ENCODE results near the gene ADAP1. TPM values are rescaled to one million over a fixed set of nuclear protein-coding genes. Genes with fewer than 3 reads are reported as not detected.

Gene ADAP1
- total and polyA plus RNA-seq, 2 of the 8 experiments (the other 6 are each of a cell fraction or from before 2014, with no cell fraction given), result 5.8 to 6.1 TPM

GRCh38 chr7:873367-874002 is 81.0 kb downstream of the ADAP1 start:
- peaks cover 4 to 7% of the 10 kb centered on the region in 2 experiments for H4K20me1 ChIP-seq (replicated peaks in 1 of 2; ENCODE audit: control insufficient read depth in 1 of 2, insufficient read depth in 2 of 2, low read length in 2 of 2)
- H3K18ac ChIP-seq (ENCODE audit: extremely low read depth, low read length), result peak overlapping the region; percentile 51
- ChIA-PET CTCF (ENCODE audit: partially characterized antibody) (interaction anchor here (0.6 to 4.7 kb wide), 31 partner anchors 10 to 698 kb away, joined by 3 to 38 read pairs (median 3); partner anchors contain the start of gene SUN1), POLR2A (ENCODE audit: partially characterized antibody) (interaction anchor here (0.9 to 1.0 kb wide), 2 partner anchors 25 to 56 kb away, joined by 3 read pairs; no protein-coding TSS in a partner anchor)
- no peak overlapping the region for H2AK5ac ChIP-seq (ENCODE audit: low read depth, low read length)
- H3K36me3 ChIP-seq (ENCODE audit: control insufficient read depth in 2 of 4, insufficient read depth in 4 of 4, low read length in 3 of 4), result peaks cover 0 to 38% (median 24%) of the 10 kb centered on the region in 4 experiments; a peak in 7 of 8 replicates
- no peak overlapping the region for H3K23ac ChIP-seq (ENCODE audit: insufficient read length)
- no peak overlapping the region for H4K5ac ChIP-seq (ENCODE audit: insufficient read length, low read depth, low read length)
- no peaks in the 10 kb centered on the region; the same call in 1 of the 2 replicates for H3K79me1 ChIP-seq (ENCODE audit: low read depth, low read length)
- H3K23me2 ChIP-seq (ENCODE audit: low read depth, low read length), result peaks cover 5% of the 10 kb centered on the region; the same call in 1 of the 2 replicates
- H3K9ac ChIP-seq (replicated peaks in 1 of 4; ENCODE audit: extremely low read depth in 1 of 4, low read depth in 3 of 4, low read length in 3 of 4), result peak overlapping the region in 1 of 4 experiments; percentile 25; a peak in 3 of 7 replicates
- H2BK20ac ChIP-seq (ENCODE audit: low read length), result no peak overlapping the region
- no peak overlapping the region for H3K4me3 ChIP-seq (ENCODE audit: extremely low read depth in 1 of 4, insufficient read depth in 2 of 4, low read depth in 3 of 4, low read length in 4 of 4)
- no peak overlapping the region for H2BK120ac ChIP-seq (replicated peaks; ENCODE audit: low read depth, low read length)
- H3K4me1 ChIP-seq (replicated peaks in 1 of 4; ENCODE audit: control insufficient read depth in 3 of 4, insufficient read depth in 4 of 4, low read length in 3 of 4), result peaks cover 0 to 5% (median 0%) of the 10 kb centered on the region in 4 experiments; a peak in 5 of 7 replicates
- no peaks in the 10 kb centered on the region; a peak in 1 of 4 replicates for H3K9me3 ChIP-seq (ENCODE audit: insufficient read depth in 2 of 2, low read depth in 1 of 2, low read length in 1 of 2)
- no peak overlapping the region for H3K27ac ChIP-seq (ENCODE audit: low read depth, low read length)
- H4K91ac ChIP-seq (replicated peaks; ENCODE audit: insufficient read length, low read length), result peak overlapping the region; percentile 45
- H3K4ac ChIP-seq (replicated peaks; ENCODE audit: insufficient read length, low read depth, low read length), result peak overlapping the region; percentile 24
- DNase-seq (ENCODE audit: low read depth in 1 of 2, low spot score in 2 of 2) (peak; percentile 71 to 82), FAIRE-seq (peak; percentile 79)
- H3K14ac ChIP-seq (ENCODE audit: insufficient read length), result no peak overlapping the region
- H2BK15ac ChIP-seq (ENCODE audit: low read length), result no peak overlapping the region; the same call in 1 of the 2 replicates
- WGBS, 2 experiments (ENCODE audit: extremely low coverage in 1 of 2, insufficient coverage in 1 of 2, insufficient read length in 1 of 2, insufficient replicate concordance in 2 of 2, low coverage in 1 of 2, low lambda C conversion rate in 2 of 2, missing lambda C conversion rate in 1 of 2), result 45% methylated on average over 18 of the region's 18 CpGs; no CpG with 5 or more reads in 1 of the 2 experiments
- H2AFZ ChIP-seq (ENCODE audit: low read length), result no peak overlapping the region
- no peak overlapping the region; the same call in 1 of the 2 replicates for H2BK5ac ChIP-seq (ENCODE audit: low read depth, low read length)
- no peak overlapping the region for H3K56ac ChIP-seq (replicated peaks; ENCODE audit: insufficient read length, low read depth, low read length)
- peaks cover 5 to 13% of the 10 kb centered on the region in 2 experiments for H3K79me2 ChIP-seq (ENCODE audit: control insufficient read depth in 1 of 2, insufficient read depth in 2 of 2, low read length in 2 of 2)
- H3K4me2 ChIP-seq (ENCODE audit: insufficient read depth in 1 of 2, low read depth in 2 of 2, low read length in 2 of 2), result no peak overlapping the region
- H3K27me3 ChIP-seq (replicated peaks in 1 of 4; ENCODE audit: control insufficient read depth in 3 of 4, extremely low read depth in 1 of 4, insufficient read depth in 3 of 4, low read length in 3 of 4), result no peaks in the 10 kb centered on the region
- H2BK12ac ChIP-seq (ENCODE audit: low read depth, low read length), result peak overlapping the region; percentile 45; the same call in 1 of the 2 replicates
- no peak overlapping the region for H4K8ac ChIP-seq (ENCODE audit: extremely low read depth, insufficient read depth, low read length)
- TF ChIP-seq BACH1 (IDR thresholded peaks at IDR 0.05; ENCODE audit: low read length), result no peak
- TF ChIP-seq ATF3 (IDR thresholded peaks at IDR 0.05; ENCODE audit: insufficient read depth, low read depth, low read length), result 0 out of 2 replicates have a peak, but pooled peaks have one; percentile 45
- TF ChIP-seq POLR2AphosphoS5 (IDR thresholded peaks at IDR 0.05; ENCODE audit: low read depth, low read length), result peak; percentile 51; the same call in 1 of the 2 replicates
- peak; percentile 39; the same call in 1 of the 2 replicates for TF ChIP-seq TBP (IDR thresholded peaks at IDR 0.05; ENCODE audit: low read depth, low read length)
- TF ChIP-seq E2F6 (IDR thresholded peaks at IDR 0.05), result peak; percentile 98
- TF ChIP-seq MAX (IDR thresholded peaks at IDR 0.05), result peak; percentile 100
- TF ChIP-seq JUND (IDR thresholded peaks at IDR 0.05; ENCODE audit: low read length), result peak; percentile 51; the same call in 1 of the 2 replicates
- no peak for TF ChIP-seq ATF2 (IDR thresholded peaks at IDR 0.05; ENCODE audit: low read length)
